Measurements from ENCODE around the gene PYDC1. TPM values are rescaled to one million over a fixed set of nuclear protein-coding genes. Genes with fewer than 3 reads are reported as not detected.
A peak's percentile ranks its signal among the peaks of the same experiment; 100 is the strongest.

The PYDC1 gene
- total and polyA plus RNA-seq, 2 of the 13 experiments (the other 11 are each of a cell fraction or from before 2014, with no cell fraction given): not detected

DNA sequence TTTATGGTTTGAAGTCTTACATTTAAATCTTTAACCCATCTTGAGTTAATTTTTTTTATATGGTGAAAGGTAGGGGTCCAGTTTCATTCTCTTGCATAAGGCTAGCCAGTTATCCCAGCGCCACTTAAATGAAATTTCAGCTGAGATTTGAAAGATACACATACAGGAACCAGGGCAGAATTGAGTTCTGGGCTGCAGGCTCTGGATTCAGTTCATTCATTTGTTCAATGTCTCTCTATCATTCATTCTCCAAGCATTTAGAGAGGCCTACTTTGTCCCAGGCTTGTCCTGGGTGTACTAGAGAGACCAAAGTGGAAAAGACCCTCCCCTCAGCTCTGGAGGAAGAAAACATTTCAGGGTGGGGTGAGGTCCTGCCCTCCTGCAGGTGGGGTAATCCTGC is 3.6 kb downstream of the PYDC1 start:
- ATAC-seq (no peak), FAIRE-seq (no peak), DNase-seq (ENCODE audit: low spot score) (no peak)
- intact Hi-C loops (cut with micrococcal nuclease; ENCODE audit: unreplicated experiment): no loop called here
- TF ChIP-seq ZNF850 (CRISPR knock-in tag; conservative IDR thresholded peaks at IDR 0.05) (no peak), SRF (IDR thresholded peaks at IDR 0.05; ENCODE audit: low read depth, low read length) (no peak), ZGPAT (CRISPR knock-in tag; IDR thresholded peaks at IDR 0.05) (no peak), ONECUT2 (CRISPR knock-in tag; IDR thresholded peaks at IDR 0.05) (no peak), DPF2 (CRISPR knock-in tag; IDR thresholded peaks at IDR 0.05; ENCODE audit: borderline replicate concordance, low read depth) (no peak), FOXM1 (CRISPR knock-in tag; IDR thresholded peaks at IDR 0.05) (no peak)
- Histone ChIP-seq H3K27me3 (ENCODE audit: control insufficient read depth in 1 of 2, insufficient read depth in 2 of 2, low read length in 2 of 2) (peaks cover 16 to 47% of the 10 kb centered on the region in 2 experiments), H2AFZ (ENCODE audit: low read length) (no peak overlapping the region), H3K36me3 (replicated peaks in 1 of 2; ENCODE audit: control insufficient read depth in 1 of 2, insufficient read depth in 2 of 2, low read length in 2 of 2) (no peaks in the 10 kb centered on the region), H4K20me1 (ENCODE audit: insufficient read depth, low read length) (no peaks in the 10 kb centered on the region), H3K27ac (ENCODE audit: extremely low read length, insufficient read depth, low read length) (no peak overlapping the region), H3K4me3 (replicated peaks in 1 of 3; ENCODE audit: insufficient read depth in 1 of 3, low read depth in 2 of 3, low read length in 3 of 3) (no peak overlapping the region), H3K79me2 (ENCODE audit: insufficient read depth, low read length) (no peaks in the 10 kb centered on the region), H3K4me2 (ENCODE audit: low read depth, low read length) (no peak overlapping the region), H3K4me1 (ENCODE audit: insufficient read depth, low read length) (peaks cover 14% of the 10 kb centered on the region), H3K9me3 (ENCODE audit: low read length) (no peaks in the 10 kb centered on the region), H3K9ac (ENCODE audit: insufficient read depth, low read depth, low read length) (no peak overlapping the region)
- in situ Hi-C loops (cut with HindIII; ENCODE audit: extremely low pct_ligation_motif_present, low pct_unique_long_range_greater_than_20kb): loop anchor here (25.0 kb wide), 2 partner anchors 224 to 649 kb away; partner anchors contain the start of genes COX6A2, ZNF267 and ZNF843
- WGBS (ENCODE audit: low lambda C conversion rate): 27% methylated on average over 1 of the region's 1 CpG
- POLR2A ChIA-PET: interaction anchor here (0.8 kb wide), 1 partner anchor 12 kb away, joined by 3 read pairs; no protein-coding TSS in a partner anchor
- CTCF ChIA-PET (ENCODE audit: low intra/inter-chr PET ratio, low total read pairs): no interaction called here
- no TSS peak for BruUV-seq (replicated peaks)

GRCh38 chr16:31206776-31207175 is 10.2 kb downstream of the PYDC1 start:
- no peaks in the 10 kb centered on the region for H3K79me2 ChIP-seq (ENCODE audit: insufficient read depth, low read length)
- no TSS peak for BruUV-seq (replicated peaks)
- in situ Hi-C loops (cut with HindIII; ENCODE audit: extremely low pct_ligation_motif_present, low pct_unique_long_range_greater_than_20kb) (loop anchor here (25.0 kb wide), 2 partner anchors 231 to 656 kb away; partner anchors contain the start of genes COX6A2, ZNF267 and ZNF843), intact Hi-C loops (cut with micrococcal nuclease; ENCODE audit: unreplicated experiment) (no loop called here)
- no peak overlapping the region for H3K9ac ChIP-seq (ENCODE audit: insufficient read depth, low read depth, low read length)
- WGBS (ENCODE audit: low lambda C conversion rate): 3% methylated on average over 6 of the region's 6 CpGs
- no peaks in the 10 kb centered on the region for H3K36me3 ChIP-seq (replicated peaks in 1 of 2; ENCODE audit: control insufficient read depth in 1 of 2, insufficient read depth in 2 of 2, low read length in 2 of 2)
- no peak for ATAC-seq
- no peak overlapping the region for H3K27ac ChIP-seq (ENCODE audit: extremely low read length, insufficient read depth, low read length)
- peak; percentile 79 for DNase-seq (ENCODE audit: low spot score)
- POLR2A ChIA-PET: interaction anchor here (0.8 to 3.2 kb wide), 5 partner anchors 9 to 89 kb away, joined by 3 to 22 read pairs (median 3); partner anchors contain the start of genes FUS and KAT8
- H3K4me3 ChIP-seq (replicated peaks in 1 of 3; ENCODE audit: insufficient read depth in 1 of 3, low read depth in 2 of 3, low read length in 3 of 3): no peak overlapping the region
- CTCF ChIA-PET (ENCODE audit: low intra/inter-chr PET ratio, low total read pairs): no interaction called here
- H3K27me3 ChIP-seq (ENCODE audit: control insufficient read depth in 1 of 2, insufficient read depth in 2 of 2, low read length in 2 of 2): peaks cover 3 to 40% of the 10 kb centered on the region in 2 experiments; a peak in 4 of 5 replicates
- H3K9me3 ChIP-seq (ENCODE audit: low read length): no peaks in the 10 kb centered on the region
- no peaks in the 10 kb centered on the region for H4K20me1 ChIP-seq (ENCODE audit: insufficient read depth, low read length)
- peak overlapping the region; percentile 19; the same call in 1 of the 2 replicates for H3K4me2 ChIP-seq (ENCODE audit: low read depth, low read length)
- peaks cover 38% of the 10 kb centered on the region for H3K4me1 ChIP-seq (ENCODE audit: insufficient read depth, low read length)
- no peak overlapping the region for H2AFZ ChIP-seq (ENCODE audit: low read length)
- peak; percentile 39 for FAIRE-seq
- TF ChIP-seq TCF7 (IDR thresholded peaks at IDR 0.05; ENCODE audit: low read depth) (peak; percentile 58), MEIS2 (CRISPR knock-in tag; IDR thresholded peaks at IDR 0.05) (no peak), NFE2 (CRISPR knock-in tag; IDR thresholded peaks at IDR 0.05) (no peak), KDM1A (CRISPR knock-in tag; IDR thresholded peaks at IDR 0.05) (0 out of 2 replicates have a peak, but pooled peaks have one; percentile 18), HNRNPL (IDR thresholded peaks at IDR 0.05; ENCODE audit: low read depth, low read length) (no peak), ZNF788 (CRISPR knock-in tag; IDR thresholded peaks at IDR 0.05; ENCODE audit: borderline replicate concordance) (peak; percentile 26; the same call in 1 of the 2 replicates), ZNF33B (CRISPR knock-in tag; IDR thresholded peaks at IDR 0.05) (no peak), FOSL2 (CRISPR knock-in tag; IDR thresholded peaks at IDR 0.05) (peak; percentile 39), LCORL (IDR thresholded peaks at IDR 0.05) (no peak), LCORL (CRISPR knock-in tag; IDR thresholded peaks at IDR 0.05) (no peak), NFIC (IDR thresholded peaks at IDR 0.05; ENCODE audit: low read length) (peak; percentile 64; the same call in 1 of the 2 replicates)
- TF ChIP-seq, protein P1, sequence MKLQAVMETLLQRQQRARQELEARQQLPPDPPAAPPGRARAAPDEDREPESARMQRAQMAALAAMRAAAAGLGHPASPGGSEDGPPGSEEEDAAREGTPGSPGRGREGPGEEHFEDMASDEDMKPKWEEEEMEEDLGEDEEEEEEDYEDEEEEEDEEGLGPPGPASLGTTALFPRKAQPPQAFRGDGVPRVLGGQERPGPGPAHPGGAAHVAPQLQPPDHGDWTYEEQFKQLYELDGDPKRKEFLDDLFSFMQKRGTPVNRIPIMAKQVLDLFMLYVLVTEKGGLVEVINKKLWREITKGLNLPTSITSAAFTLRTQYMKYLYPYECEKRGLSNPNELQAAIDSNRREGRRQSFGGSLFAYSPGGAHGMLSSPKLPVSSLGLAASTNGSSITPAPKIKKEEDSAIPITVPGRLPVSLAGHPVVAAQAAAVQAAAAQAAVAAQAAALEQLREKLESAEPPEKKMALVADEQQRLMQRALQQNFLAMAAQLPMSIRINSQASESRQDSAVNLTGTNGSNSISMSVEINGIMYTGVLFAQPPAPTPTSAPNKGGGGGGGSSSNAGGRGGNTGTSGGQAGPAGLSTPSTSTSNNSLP (IDR thresholded peaks at IDR 0.05; ENCODE audit: low read depth, low read length): no peak

All from HepG2 (cell line).